ENCODE data around the gene IL12RB1. TPM values are rescaled to one million over a fixed set of nuclear protein-coding genes. Genes with fewer than 3 reads are reported as not detected.

IL12RB1 gene
- total RNA-seq, 4 donors from 2014 or later, result 1.0 to 4.8 (median 1.9) TPM

DNA sequence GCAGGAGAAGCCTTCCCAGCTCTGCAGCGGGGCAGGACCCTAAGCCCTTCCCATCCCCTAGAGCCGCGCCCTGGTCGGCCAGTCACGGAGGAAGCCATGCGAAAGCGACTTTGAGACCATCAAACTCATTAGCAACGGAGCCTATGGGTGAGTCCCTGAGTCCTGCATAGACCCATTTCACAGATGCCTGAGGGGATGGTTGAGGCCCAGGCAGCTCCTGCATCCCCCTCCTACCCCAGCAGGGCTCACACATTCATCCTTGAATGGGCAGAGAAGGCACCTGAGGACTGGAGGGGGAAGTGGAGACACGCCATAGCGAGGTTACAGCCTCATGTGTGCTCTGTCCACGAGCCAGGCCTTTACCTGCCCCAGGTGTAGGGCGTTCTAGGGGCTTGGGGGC is 42.1 kb upstream of the IL12RB1 start:
- TF ChIP-seq EP300 (IDR thresholded peaks at IDR 0.05) (no peak), POLR2A (IDR thresholded peaks at IDR 0.05) (no peak)
- TF ChIP-seq, protein P1, sequence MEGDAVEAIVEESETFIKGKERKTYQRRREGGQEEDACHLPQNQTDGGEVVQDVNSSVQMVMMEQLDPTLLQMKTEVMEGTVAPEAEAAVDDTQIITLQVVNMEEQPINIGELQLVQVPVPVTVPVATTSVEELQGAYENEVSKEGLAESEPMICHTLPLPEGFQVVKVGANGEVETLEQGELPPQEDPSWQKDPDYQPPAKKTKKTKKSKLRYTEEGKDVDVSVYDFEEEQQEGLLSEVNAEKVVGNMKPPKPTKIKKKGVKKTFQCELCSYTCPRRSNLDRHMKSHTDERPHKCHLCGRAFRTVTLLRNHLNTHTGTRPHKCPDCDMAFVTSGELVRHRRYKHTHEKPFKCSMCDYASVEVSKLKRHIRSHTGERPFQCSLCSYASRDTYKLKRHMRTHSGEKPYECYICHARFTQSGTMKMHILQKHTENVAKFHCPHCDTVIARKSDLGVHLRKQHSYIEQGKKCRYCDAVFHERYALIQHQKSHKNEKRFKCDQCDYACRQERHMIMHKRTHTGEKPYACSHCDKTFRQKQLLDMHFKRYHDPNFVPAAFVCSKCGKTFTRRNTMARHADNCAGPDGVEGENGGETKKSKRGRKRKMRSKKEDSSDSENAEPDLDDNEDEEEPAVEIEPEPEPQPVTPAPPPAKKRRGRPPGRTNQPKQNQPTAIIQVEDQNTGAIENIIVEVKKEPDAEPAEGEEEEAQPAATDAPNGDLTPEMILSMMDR (IDR thresholded peaks at IDR 0.05), result no peak
- H3K36me3 ChIP-seq, result peaks cover 2 to 89% (median 16%) of the 10 kb centered on the region in 3 donors
- DNase-seq (ENCODE audit: low spot score in 2 of 2), result no peak
- H3K27me3 ChIP-seq, result no peaks in the 10 kb centered on the region
- 95 to 96% methylated on average over 10 to 12 of the region's 12 CpGs for WGBS, 2 donors
- no peak overlapping the region for H3K4me3 ChIP-seq
- no peak overlapping the region for H3K27ac ChIP-seq
- no peaks in the 10 kb centered on the region for H3K4me1 ChIP-seq
- no peaks in the 10 kb centered on the region for H3K9me3 ChIP-seq

DNA sequence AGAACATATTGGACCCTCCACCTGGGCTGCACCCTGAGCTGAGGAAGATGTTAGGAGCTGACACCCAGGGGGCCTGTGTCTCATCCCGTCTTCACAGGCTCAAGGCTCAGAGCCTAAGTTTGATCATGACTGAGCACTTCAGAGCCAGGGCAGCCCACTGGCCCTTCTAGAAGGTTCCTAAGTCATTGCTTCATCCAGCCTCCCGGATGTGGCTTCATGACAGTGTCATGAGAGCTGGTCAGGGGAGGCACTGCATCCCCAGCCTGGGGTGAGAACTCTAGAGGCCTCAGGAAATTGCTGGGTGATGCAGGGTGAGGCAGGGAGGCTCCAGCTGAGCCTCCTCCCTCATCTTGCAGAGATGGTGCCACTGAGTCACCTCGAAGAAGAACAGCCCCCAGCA is 41.3 kb upstream of the IL12RB1 start:
- peaks cover 2 to 89% (median 16%) of the 10 kb centered on the region in 3 donors for H3K36me3 ChIP-seq

DNA sequence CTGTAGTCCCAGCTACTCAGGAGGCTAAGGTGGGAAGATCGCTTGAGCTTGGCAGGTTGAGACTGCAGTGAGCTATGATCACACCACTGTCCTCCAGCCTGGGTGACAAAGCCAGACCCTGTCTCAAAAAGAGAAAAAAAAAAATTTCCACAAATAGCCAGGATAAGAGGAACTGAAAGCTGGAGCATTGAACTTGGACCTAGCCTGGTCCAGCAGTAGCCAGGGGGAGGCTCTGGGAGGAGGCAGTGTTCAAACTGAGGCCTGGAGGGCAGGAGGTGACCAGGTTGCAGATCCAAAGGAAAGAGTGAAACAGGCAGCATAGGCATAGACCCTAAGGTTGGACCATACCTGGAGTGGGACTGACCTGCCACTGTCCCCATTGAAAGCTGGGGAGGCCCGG is 39.4 kb upstream of the IL12RB1 start:
- 79 to 86% methylated on average over 2 of the region's 2 CpGs for WGBS, 2 donors
- peaks cover 0 to 87% (median 11%) of the 10 kb centered on the region in 3 donors for H3K36me3 ChIP-seq
- H3K27me3 ChIP-seq, result no peaks in the 10 kb centered on the region
- H3K4me1 ChIP-seq, result no peaks in the 10 kb centered on the region
- no peak for DNase-seq (ENCODE audit: low spot score in 2 of 2)
- TF ChIP-seq POLR2A (IDR thresholded peaks at IDR 0.05), result no peak
- TF ChIP-seq, protein P1 (IDR thresholded peaks at IDR 0.05), result no peak
- TF ChIP-seq EP300 (IDR thresholded peaks at IDR 0.05), result no peak
- H3K27ac ChIP-seq, result no peak overlapping the region
- no peak overlapping the region for H3K4me3 ChIP-seq
- no peaks in the 10 kb centered on the region for H3K9me3 ChIP-seq

More for the DNA sequence above, 41.3 kb upstream of the IL12RB1 start:
- H3K4me1 ChIP-seq, result no peaks in the 10 kb centered on the region
- DNase-seq (ENCODE audit: low spot score in 2 of 2), result no peak
- no peaks in the 10 kb centered on the region for H3K9me3 ChIP-seq
- no peaks in the 10 kb centered on the region for H3K27me3 ChIP-seq
- WGBS, 2 donors, result 68 to 82% methylated on average over 2 to 3 of the region's 3 CpGs
- H3K27ac ChIP-seq, result no peak overlapping the region
- no peak for TF ChIP-seq EP300 (IDR thresholded peaks at IDR 0.05)
- TF ChIP-seq, protein P1 (IDR thresholded peaks at IDR 0.05), result no peak
- no peak for TF ChIP-seq POLR2A (IDR thresholded peaks at IDR 0.05)
- H3K4me3 ChIP-seq, result no peak overlapping the region

DNA sequence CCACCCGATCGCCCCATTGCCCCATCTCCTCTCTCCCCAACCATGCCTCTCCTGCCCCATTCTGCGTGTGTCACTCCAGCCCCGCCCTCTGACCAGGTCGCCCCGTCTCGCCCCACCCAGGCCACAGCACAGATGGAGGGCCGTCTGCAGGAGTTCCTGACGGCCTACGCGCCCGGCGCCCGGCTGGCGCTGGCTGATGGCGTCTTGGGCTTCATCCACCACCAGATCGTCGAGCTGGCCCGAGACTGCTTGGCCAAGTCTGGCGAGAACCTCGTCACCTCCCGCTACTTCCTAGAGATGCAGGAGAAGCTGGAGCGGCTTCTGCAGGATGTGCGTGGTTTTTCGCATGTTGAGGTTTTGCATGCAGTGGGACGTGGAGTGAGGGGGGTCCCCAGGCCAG is 37.1 kb upstream of the IL12RB1 start:
- TF ChIP-seq EP300 (IDR thresholded peaks at IDR 0.05) (no peak), POLR2A (IDR thresholded peaks at IDR 0.05) (no peak)
- TF ChIP-seq, protein P1 (IDR thresholded peaks at IDR 0.05), result no peak
- Histone ChIP-seq H3K9me3 (no peaks in the 10 kb centered on the region), H3K36me3 (peaks cover 0 to 65% (median 4%) of the 10 kb centered on the region in 3 donors), H3K27ac (no peak overlapping the region), H3K27me3 (no peaks in the 10 kb centered on the region), H3K4me1 (peaks cover 0 to 14% (median 8%) of the 10 kb centered on the region in 4 donors), H3K4me3 (no peak overlapping the region)
- 81 to 85% methylated on average over 26 of the region's 26 CpGs for WGBS, 2 donors
- no peak for DNase-seq (ENCODE audit: low spot score in 2 of 2)

DNA sequence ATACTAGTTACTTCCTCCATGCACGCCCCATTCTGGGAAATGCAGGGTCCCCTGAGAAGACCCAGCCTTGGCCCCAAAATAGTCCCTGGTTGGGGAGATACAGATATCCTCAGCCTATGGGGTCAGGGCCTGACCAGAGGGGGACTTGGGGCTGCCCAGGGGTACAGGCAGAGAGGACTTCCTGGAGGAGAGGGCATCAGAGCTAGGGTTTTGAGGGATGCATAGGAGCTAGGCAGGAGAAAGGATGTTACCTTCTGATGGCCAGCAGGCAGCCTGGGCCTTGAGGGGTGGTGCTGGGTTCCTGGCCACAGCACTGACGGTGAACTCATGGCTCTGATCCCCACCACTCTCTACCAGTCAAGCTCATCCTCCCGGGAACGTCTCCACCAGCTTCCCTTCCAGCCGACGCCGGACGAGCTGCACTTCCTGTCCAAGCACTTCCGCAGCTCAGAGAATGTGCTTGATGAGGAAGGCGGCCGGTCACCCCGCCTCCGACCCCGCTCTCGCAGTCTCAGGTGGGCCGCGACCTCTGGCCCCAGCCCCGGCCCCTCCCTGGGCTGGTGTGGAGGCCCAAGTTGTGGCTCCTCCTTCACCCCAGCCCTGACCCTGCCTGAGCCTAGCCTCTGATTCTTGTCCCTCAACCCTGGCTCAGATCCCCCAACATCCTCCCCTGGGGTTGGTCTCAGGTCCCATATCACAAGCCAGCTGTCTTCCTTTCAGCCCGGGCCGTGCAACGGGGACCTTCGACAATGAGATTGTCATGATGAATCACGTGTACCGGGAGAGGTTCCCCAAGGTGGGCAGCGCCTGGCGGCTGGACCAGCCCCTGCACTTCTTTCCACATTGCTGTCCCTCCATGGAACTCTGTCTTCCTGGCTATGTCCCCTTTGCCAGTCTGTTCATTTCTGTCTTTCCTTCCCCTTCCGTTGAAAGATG is 36.4 kb upstream of the IL12RB1 start:
- H3K27me3 ChIP-seq, result no peaks in the 10 kb centered on the region
- no peak overlapping the region for H3K4me3 ChIP-seq
- peaks cover 0 to 58% (median 4%) of the 10 kb centered on the region in 3 donors for H3K36me3 ChIP-seq
- 72 to 83% methylated on average over 27 of the region's 27 CpGs for WGBS, 2 donors
- H3K9me3 ChIP-seq, result no peaks in the 10 kb centered on the region
- no peak overlapping the region for H3K27ac ChIP-seq
- TF ChIP-seq, protein P1 (IDR thresholded peaks at IDR 0.05), result no peak
- TF ChIP-seq POLR2A (IDR thresholded peaks at IDR 0.05) (no peak), EP300 (IDR thresholded peaks at IDR 0.05) (no peak)
- no peak for DNase-seq (ENCODE audit: low spot score in 2 of 2)
- peaks cover 3 to 21% (median 15%) of the 10 kb centered on the region in 4 donors for H3K4me1 ChIP-seq
